OCI-LY7 (cell line): Measurements from ENCODE around the gene BDKRB2. TPM values are rescaled to one million over a fixed set of nuclear protein-coding genes. Genes with fewer than 3 reads are reported as not detected.

Experiments used
- BruUV-seq: library from RNA; stranded (reverse); fragments of 400-500 nt; replicated peaks from 2 replicates; lab custom pipeline; 2021; lab: Mats Ljungman, UMichigan
- CTCF ChIA-PET: fragments of 300-600 bp; sonication (Branson Sonifier 250); formaldehyde crosslinking; loops from one replicate; lab custom pipeline; 2022; ENCODE audit warnings: antibody characterized with exemption; ENCODE audit not compliant: unreplicated experiment; lab: Charles Lee
- POLR2A ChIA-PET: fragments of 300-600 bp; sonication (Branson Sonifier 250); formaldehyde crosslinking; loops from one replicate; lab custom pipeline; 2022; ENCODE audit warnings: antibody characterized with exemption; lab: Charles Lee
- DNase-seq: peaks from one replicate; pipeline ENCODE4 v3.0.0-alpha.2; 2015; ENCODE audit warnings: low spot score
- H2AFZ ChIP-seq: fragments of 200-600 bp; sonication (generic), shearing (Covaris generic); 2 replicates; pipeline ENCODE4 v1.6.1; 2014; ENCODE audit warnings: mild to moderate bottlenecking, antibody characterized with exemption, low read length, moderate library complexity
- H3K27ac ChIP-seq: fragments of 200-600 bp; sonication (generic); 2 replicates; pipeline ENCODE4 v1.5.1; 2014; ENCODE audit warnings: mixed run types, low read depth, mild to moderate bottlenecking, moderate library complexity, low read length, inconsistent platforms; ENCODE audit not compliant: poor library complexity, severe bottlenecking
- H3K36me3 ChIP-seq: fragments of 200-600 bp; sonication (generic); 2 replicates; pipeline ENCODE4 v1.6.1; 2014; ENCODE audit warnings: mild to moderate bottlenecking, antibody characterized with exemption, low read length, moderate library complexity, mixed read lengths; ENCODE audit not compliant: insufficient read depth
- H3K4me1 ChIP-seq: fragments of 200-600 bp; sonication (generic); 2 replicates; pipeline ENCODE4 v1.5.1; 2014; ENCODE audit warnings: mild to moderate bottlenecking, low read length; ENCODE audit not compliant: insufficient read depth, poor library complexity, severe bottlenecking
- H3K4me2 ChIP-seq: fragments of 200-600 bp; sonication (generic); 2 replicates; pipeline ENCODE4 v1.6.1; 2014; ENCODE audit warnings: mild to moderate bottlenecking, low read length
- H3K4me3 ChIP-seq: fragments of 200-600 bp; sonication (generic); 2 replicates; pipeline ENCODE4 v1.5.1; 2014; ENCODE audit warnings: mild to moderate bottlenecking, low read depth, low read length; ENCODE audit not compliant: poor library complexity, severe bottlenecking
- H3K79me2 ChIP-seq: fragments of 200-600 bp; sonication (generic); 2 replicates; pipeline ENCODE4 v1.6.1; 2016; ENCODE audit warnings: low read depth, mild to moderate bottlenecking, low read length, moderate library complexity, mixed read lengths; ENCODE audit not compliant: insufficient read depth
- H3K9me2 ChIP-seq: fragments of 200-600 bp; sonication (generic); 2 replicates; pipeline ENCODE4 v1.6.1; 2016; ENCODE audit warnings: mild to moderate bottlenecking, low read length, mixed read lengths; ENCODE audit not compliant: insufficient read depth
- H3K9me3 ChIP-seq: fragments of 200-600 bp; sonication (generic); 2 replicates; pipeline ENCODE4 v1.6.1; 2014; ENCODE audit warnings: mild to moderate bottlenecking, mixed run types, low read length, mixed read lengths
- H4K20me1 ChIP-seq: fragments of 200-600 bp; sonication (generic); 2 replicates; pipeline ENCODE4 v1.6.1; 2014; ENCODE audit warnings: mild to moderate bottlenecking, antibody characterized with exemption, low read length, moderate library complexity, mixed read lengths; ENCODE audit not compliant: insufficient read depth
- CTCF ChIP-seq: fragments of 200-600 bp; sonication (generic); conservative IDR thresholded peaks from 2 replicates; pipeline ENCODE4 v1.5.1; 2014; ENCODE audit warnings: mild to moderate bottlenecking, antibody characterized with exemption, low read length, moderate library complexity, mixed read lengths
- EZH2phosphoT487 ChIP-seq: fragments of 200-600 bp; sonication (generic); IDR thresholded peaks from 2 replicates; pipeline ENCODE4 v1.6.1; 2018; ENCODE audit warnings: low read depth, borderline replicate concordance, mild to moderate bottlenecking, mixed run types, antibody characterized with exemption, low read length, moderate library complexity, mixed read lengths
- intact Hi-C: fragments of 100-400 bp; cut with micrococcal nuclease; formaldehyde crosslinking; loops from one replicate; pipeline ENCODE4 v1.10.0; 2022; ENCODE audit not compliant: unreplicated experiment
- total RNA-seq, 2 experiments: library from RNA; depleted of rRNA in 1 of 2; stranded (reverse); fragments of >200 nt in 1 of 2; shearing (Covaris generic) in 1 of 2; gene quantifications; 2 replicates each; pipeline ENCODE4 v1.2.3, GENCODE V29; 2014 to 2022

The BDKRB2 gene
- total RNA-seq, 2 experiments from 2014 or later: 0.17 TPM; not detected in 1

DNA sequence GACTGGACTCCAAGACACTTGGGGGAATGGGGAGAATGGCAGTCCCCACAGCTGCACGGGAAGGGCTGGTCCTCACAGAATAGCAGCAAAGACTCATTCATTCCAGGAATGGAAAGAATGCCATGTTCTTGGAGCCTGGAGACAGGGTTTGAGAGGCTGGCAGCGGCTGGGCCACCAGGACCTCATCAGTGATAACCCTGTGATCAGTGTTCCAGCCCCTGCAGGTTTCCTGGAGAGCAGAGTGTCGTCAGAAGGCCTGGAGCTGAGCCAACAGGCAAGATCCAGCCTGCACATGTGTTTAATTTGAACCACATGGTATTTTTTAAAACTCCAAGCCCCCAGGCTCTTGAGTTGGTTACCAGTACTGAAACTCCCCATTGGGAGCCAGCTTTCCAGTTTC lies 62.7 kb downstream of the BDKRB2 start:
- Histone ChIP-seq H3K9me2 (no peaks in the 10 kb centered on the region), H3K9me3 (no peaks in the 10 kb centered on the region), H3K4me3 (no peak overlapping the region), H3K79me2 (no peaks in the 10 kb centered on the region), H3K36me3 (no peaks in the 10 kb centered on the region), H2AFZ (no peak overlapping the region), H3K4me1 (no peaks in the 10 kb centered on the region), H4K20me1 (no peaks in the 10 kb centered on the region), H3K27ac (no peak overlapping the region), H3K4me2 (no peak overlapping the region)
- POLR2A ChIA-PET: no interaction called here
- DNase-seq: no peak
- no peak for TF ChIP-seq EZH2phosphoT487
- TF ChIP-seq CTCF: no peak
- CTCF ChIA-PET: no interaction called here
- BruUV-seq: no TSS peak
- intact Hi-C loops: no loop called here

- H3K4me2 ChIP-seq: no peak overlapping the region
- no TSS peak for BruUV-seq
- POLR2A ChIA-PET: no interaction called here
- H3K79me2 ChIP-seq: no peaks in the 10 kb centered on the region
- H3K27ac ChIP-seq: no peak overlapping the region
- H3K4me3 ChIP-seq: no peak overlapping the region
- CTCF ChIA-PET: no interaction called here
- no peaks in the 10 kb centered on the region for H3K9me3 ChIP-seq
- no peaks in the 10 kb centered on the region for H3K36me3 ChIP-seq
- no peak for DNase-seq
- no peaks in the 10 kb centered on the region for H4K20me1 ChIP-seq
- H3K4me1 ChIP-seq: no peaks in the 10 kb centered on the region
- H3K9me2 ChIP-seq: no peaks in the 10 kb centered on the region
- intact Hi-C loops: no loop called here
- TF ChIP-seq EZH2phosphoT487 (no peak), CTCF (no peak)
- no peak overlapping the region for H2AFZ ChIP-seq
Measured at GRCh38 chr14:96267916-96268315, 63.3 kb downstream of the BDKRB2 start.

- no TSS peak for BruUV-seq
- Histone ChIP-seq H3K9me2 (no peaks in the 10 kb centered on the region), H3K79me2 (no peaks in the 10 kb centered on the region), H3K4me2 (no peak overlapping the region), H2AFZ (no peak overlapping the region), H3K4me1 (no peaks in the 10 kb centered on the region), H3K27ac (no peak overlapping the region), H4K20me1 (no peaks in the 10 kb centered on the region), H3K36me3 (no peaks in the 10 kb centered on the region), H3K4me3 (no peak overlapping the region), H3K9me3 (no peaks in the 10 kb centered on the region)
- ChIA-PET CTCF (no interaction called here), POLR2A (no interaction called here)
- intact Hi-C loops: no loop called here
- DNase-seq: no peak
- TF ChIP-seq CTCF: no peak
- TF ChIP-seq EZH2phosphoT487: no peak
Measured at GRCh38 chr14:96268431-96269358, 64.1 kb downstream of the BDKRB2 start.
